OCI-LY7 (cell line): Measurements from ENCODE around the gene RFPL1. TPM values are rescaled to one million over a fixed set of nuclear protein-coding genes. Genes with fewer than 3 reads are reported as not detected.

Experiments used
- BruUV-seq: library from RNA; stranded (reverse); fragments of 400-500 nt; replicated peaks from 2 replicates; lab custom pipeline; 2021; lab: Mats Ljungman, UMichigan
- CTCF ChIA-PET: fragments of 300-600 bp; sonication (Branson Sonifier 250); formaldehyde crosslinking; loops from one replicate; lab custom pipeline; 2022; ENCODE audit warnings: antibody characterized with exemption; ENCODE audit not compliant: unreplicated experiment; lab: Charles Lee
- POLR2A ChIA-PET: fragments of 300-600 bp; sonication (Branson Sonifier 250); formaldehyde crosslinking; loops from one replicate; lab custom pipeline; 2022; ENCODE audit warnings: antibody characterized with exemption; lab: Charles Lee
- DNase-seq: peaks from one replicate; pipeline ENCODE4 v3.0.0-alpha.2; 2015; ENCODE audit warnings: low spot score
- H2AFZ ChIP-seq: fragments of 200-600 bp; sonication (generic), shearing (Covaris generic); 2 replicates; pipeline ENCODE4 v1.6.1; 2014; ENCODE audit warnings: mild to moderate bottlenecking, antibody characterized with exemption, low read length, moderate library complexity
- H3K27ac ChIP-seq: fragments of 200-600 bp; sonication (generic); 2 replicates; pipeline ENCODE4 v1.5.1; 2014; ENCODE audit warnings: mixed run types, low read depth, mild to moderate bottlenecking, moderate library complexity, low read length, inconsistent platforms; ENCODE audit not compliant: poor library complexity, severe bottlenecking
- H3K36me3 ChIP-seq: fragments of 200-600 bp; sonication (generic); 2 replicates; pipeline ENCODE4 v1.6.1; 2014; ENCODE audit warnings: mild to moderate bottlenecking, antibody characterized with exemption, low read length, moderate library complexity, mixed read lengths; ENCODE audit not compliant: insufficient read depth
- H3K4me1 ChIP-seq: fragments of 200-600 bp; sonication (generic); 2 replicates; pipeline ENCODE4 v1.5.1; 2014; ENCODE audit warnings: mild to moderate bottlenecking, low read length; ENCODE audit not compliant: insufficient read depth, poor library complexity, severe bottlenecking
- H3K4me2 ChIP-seq: fragments of 200-600 bp; sonication (generic); 2 replicates; pipeline ENCODE4 v1.6.1; 2014; ENCODE audit warnings: mild to moderate bottlenecking, low read length
- H3K4me3 ChIP-seq: fragments of 200-600 bp; sonication (generic); 2 replicates; pipeline ENCODE4 v1.5.1; 2014; ENCODE audit warnings: mild to moderate bottlenecking, low read depth, low read length; ENCODE audit not compliant: poor library complexity, severe bottlenecking
- H3K79me2 ChIP-seq: fragments of 200-600 bp; sonication (generic); 2 replicates; pipeline ENCODE4 v1.6.1; 2016; ENCODE audit warnings: low read depth, mild to moderate bottlenecking, low read length, moderate library complexity, mixed read lengths; ENCODE audit not compliant: insufficient read depth
- H3K9me2 ChIP-seq: fragments of 200-600 bp; sonication (generic); 2 replicates; pipeline ENCODE4 v1.6.1; 2016; ENCODE audit warnings: mild to moderate bottlenecking, low read length, mixed read lengths; ENCODE audit not compliant: insufficient read depth
- H3K9me3 ChIP-seq: fragments of 200-600 bp; sonication (generic); 2 replicates; pipeline ENCODE4 v1.6.1; 2014; ENCODE audit warnings: mild to moderate bottlenecking, mixed run types, low read length, mixed read lengths
- H4K20me1 ChIP-seq: fragments of 200-600 bp; sonication (generic); 2 replicates; pipeline ENCODE4 v1.6.1; 2014; ENCODE audit warnings: mild to moderate bottlenecking, antibody characterized with exemption, low read length, moderate library complexity, mixed read lengths; ENCODE audit not compliant: insufficient read depth
- EZH2phosphoT487 ChIP-seq: fragments of 200-600 bp; sonication (generic); IDR thresholded peaks from 2 replicates; pipeline ENCODE4 v1.6.1; 2018; ENCODE audit warnings: low read depth, borderline replicate concordance, mild to moderate bottlenecking, mixed run types, antibody characterized with exemption, low read length, moderate library complexity, mixed read lengths
- intact Hi-C: fragments of 100-400 bp; cut with micrococcal nuclease; formaldehyde crosslinking; loops from one replicate; pipeline ENCODE4 v1.10.0; 2022; ENCODE audit not compliant: unreplicated experiment
- total RNA-seq, 2 experiments: library from RNA; depleted of rRNA in 1 of 2; stranded (reverse); fragments of >200 nt in 1 of 2; shearing (Covaris generic) in 1 of 2; gene quantifications; 2 replicates each; pipeline ENCODE4 v1.2.3, GENCODE V29; 2014 to 2022
- TF ChIP-seq, protein P1 (sequence below): fragments of 200-600 bp; sonication (generic); conservative IDR thresholded peaks from 2 replicates; pipeline ENCODE4 v1.5.1; 2014; ENCODE audit warnings: mild to moderate bottlenecking, antibody characterized with exemption, low read length, moderate library complexity, mixed read lengths

RFPL1 gene
- total RNA-seq, 2 experiments from 2014 or later, result not detected

DNA sequence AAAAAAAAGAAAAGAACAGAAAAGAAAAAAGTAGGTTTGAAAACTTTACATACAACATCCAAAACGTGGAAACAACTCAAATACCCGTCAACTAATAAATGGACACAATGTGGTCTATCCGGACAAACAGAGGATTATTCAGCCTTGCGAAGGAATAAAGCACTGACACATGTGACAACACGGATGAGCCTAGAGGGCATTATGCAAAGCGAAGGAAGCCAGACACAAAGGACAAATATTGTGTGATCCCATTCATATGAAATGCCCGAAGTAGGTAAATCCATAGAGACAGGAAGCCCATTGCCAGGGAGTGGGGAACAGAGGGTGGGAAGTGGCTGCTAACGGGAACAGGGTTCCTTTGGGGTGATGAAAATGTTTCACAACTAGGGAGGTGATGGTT lies 11.8 kb downstream of the RFPL1 start:
- no peak for TF ChIP-seq EZH2phosphoT487
- TF ChIP-seq, protein P1, sequence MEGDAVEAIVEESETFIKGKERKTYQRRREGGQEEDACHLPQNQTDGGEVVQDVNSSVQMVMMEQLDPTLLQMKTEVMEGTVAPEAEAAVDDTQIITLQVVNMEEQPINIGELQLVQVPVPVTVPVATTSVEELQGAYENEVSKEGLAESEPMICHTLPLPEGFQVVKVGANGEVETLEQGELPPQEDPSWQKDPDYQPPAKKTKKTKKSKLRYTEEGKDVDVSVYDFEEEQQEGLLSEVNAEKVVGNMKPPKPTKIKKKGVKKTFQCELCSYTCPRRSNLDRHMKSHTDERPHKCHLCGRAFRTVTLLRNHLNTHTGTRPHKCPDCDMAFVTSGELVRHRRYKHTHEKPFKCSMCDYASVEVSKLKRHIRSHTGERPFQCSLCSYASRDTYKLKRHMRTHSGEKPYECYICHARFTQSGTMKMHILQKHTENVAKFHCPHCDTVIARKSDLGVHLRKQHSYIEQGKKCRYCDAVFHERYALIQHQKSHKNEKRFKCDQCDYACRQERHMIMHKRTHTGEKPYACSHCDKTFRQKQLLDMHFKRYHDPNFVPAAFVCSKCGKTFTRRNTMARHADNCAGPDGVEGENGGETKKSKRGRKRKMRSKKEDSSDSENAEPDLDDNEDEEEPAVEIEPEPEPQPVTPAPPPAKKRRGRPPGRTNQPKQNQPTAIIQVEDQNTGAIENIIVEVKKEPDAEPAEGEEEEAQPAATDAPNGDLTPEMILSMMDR, result no peak
- Histone ChIP-seq H3K9me2 (no peaks in the 10 kb centered on the region), H3K79me2 (no peaks in the 10 kb centered on the region), H3K4me2 (no peak overlapping the region), H3K27ac (no peak overlapping the region), H2AFZ (no peak overlapping the region), H3K4me3 (no peak overlapping the region), H4K20me1 (no peaks in the 10 kb centered on the region), H3K36me3 (no peaks in the 10 kb centered on the region), H3K9me3 (no peaks in the 10 kb centered on the region), H3K4me1 (no peaks in the 10 kb centered on the region)
- CTCF ChIA-PET, result interaction anchor here (0.6 kb wide), 1 partner anchor 125 kb away, joined by 3 read pairs; no protein-coding TSS in a partner anchor
- BruUV-seq, result no TSS peak
- intact Hi-C loops, result no loop called here
- POLR2A ChIA-PET, result no interaction called here
- no peak for DNase-seq

DNA sequence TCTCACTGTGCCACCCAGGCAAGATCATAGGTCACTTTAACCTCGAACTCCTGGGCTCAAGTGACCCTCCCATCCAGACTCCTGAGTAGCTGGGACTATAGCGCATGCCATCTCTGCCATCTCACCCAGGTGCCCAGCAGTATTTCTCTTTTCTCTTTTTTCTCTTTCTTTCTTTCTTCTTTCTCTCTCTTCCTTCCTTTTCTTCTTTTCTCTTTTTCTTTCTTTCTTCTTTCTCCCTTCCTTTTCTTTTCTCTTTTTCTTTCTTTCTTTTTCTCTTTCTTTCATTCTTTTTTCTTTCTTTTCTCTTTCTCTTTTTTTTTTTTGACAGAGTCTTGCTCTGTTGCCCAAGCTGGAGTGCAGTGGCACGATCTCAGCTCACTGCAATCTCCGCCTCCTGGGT lies 13.5 kb downstream of the RFPL1 start:
- no peak for TF ChIP-seq EZH2phosphoT487
- TF ChIP-seq, protein P1, result no peak
- Histone ChIP-seq H3K27ac (no peak overlapping the region), H3K4me2 (no peak overlapping the region), H3K9me2 (no peaks in the 10 kb centered on the region), H3K79me2 (no peaks in the 10 kb centered on the region), H3K9me3 (no peaks in the 10 kb centered on the region), H2AFZ (no peak overlapping the region), H4K20me1 (no peaks in the 10 kb centered on the region), H3K4me3 (no peak overlapping the region), H3K36me3 (no peaks in the 10 kb centered on the region), H3K4me1 (no peaks in the 10 kb centered on the region)
- BruUV-seq, result no TSS peak
- CTCF ChIA-PET, result no interaction called here
- intact Hi-C loops, result no loop called here
- no peak for DNase-seq
- POLR2A ChIA-PET, result interaction anchor here (0.7 kb wide), 1 partner anchor 72 kb away, joined by 3 read pairs; no protein-coding TSS in a partner anchor

DNA sequence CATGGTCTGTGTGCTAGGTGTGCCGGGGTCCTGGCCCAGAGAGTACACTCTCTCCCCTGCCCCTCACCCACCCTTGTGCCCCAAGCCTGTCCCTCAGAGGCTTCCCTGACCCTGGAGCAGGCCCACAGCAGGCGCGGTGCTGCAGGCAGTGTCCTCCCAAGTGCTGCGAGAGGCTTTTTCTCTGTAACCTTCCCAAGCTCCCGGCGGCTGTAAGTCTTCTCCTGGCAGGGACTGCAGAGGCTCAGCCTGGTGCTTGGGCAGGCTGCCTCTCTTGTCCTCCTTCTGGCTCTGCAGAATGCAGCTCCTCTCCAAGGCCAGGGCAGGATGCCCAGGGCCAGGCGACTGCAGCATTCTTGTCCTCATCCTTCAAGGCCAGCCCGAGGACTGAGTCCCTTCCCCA lies 15.9 kb downstream of the RFPL1 start:
- no peak overlapping the region for H3K4me2 ChIP-seq
- no peaks in the 10 kb centered on the region for H3K36me3 ChIP-seq
- no peak for DNase-seq
- intact Hi-C loops, result no loop called here
- H3K79me2 ChIP-seq, result no peaks in the 10 kb centered on the region
- H2AFZ ChIP-seq, result no peak overlapping the region
- no peaks in the 10 kb centered on the region for H3K9me2 ChIP-seq
- no peak for TF ChIP-seq EZH2phosphoT487
- TF ChIP-seq, protein P1, result no peak
- H3K27ac ChIP-seq, result no peak overlapping the region
- ChIA-PET CTCF (no interaction called here), POLR2A (no interaction called here)
- no peaks in the 10 kb centered on the region for H3K9me3 ChIP-seq
- H4K20me1 ChIP-seq, result no peaks in the 10 kb centered on the region
- BruUV-seq, result no TSS peak
- H3K4me3 ChIP-seq, result no peak overlapping the region
- no peaks in the 10 kb centered on the region for H3K4me1 ChIP-seq
